SK-N-SH (cell line): ENCODE results near the gene SLC41A3. TPM values are rescaled to one million over a fixed set of nuclear protein-coding genes. Genes with fewer than 3 reads are reported as not detected.

Experiments
- CTCF ChIA-PET: fragments of 300-600, 350-600 bp; formaldehyde crosslinking; extraction: SDS; loops from one replicate; lab custom pipeline; 2021; lab: Yijun Ruan, JAX
- POLR2A ChIA-PET: fragments of 350-600 bp; sonication (Branson Sonifier 250); formaldehyde crosslinking; extraction: SDS; loops from one replicate; lab custom pipeline; 2020; ENCODE audit warnings: antibody characterized with exemption, inconsistent platforms; lab: Yijun Ruan, JAX
- DNase-seq: peaks from one replicate; pipeline ENCODE4 v3.0.0; 2012
- H2AFZ ChIP-seq: fragments of 200-600 bp; sonication (generic); 2 replicates; pipeline ENCODE4 v1.8.1; 2016; ENCODE audit warnings: antibody characterized with exemption, mild to moderate bottlenecking, low read depth
- H3F3A ChIP-seq: fragments of 200-600 bp; sonication (generic); replicated peaks from 2 replicates; pipeline ENCODE3; 2016; ENCODE audit warnings: antibody characterized with exemption, mild to moderate bottlenecking; ENCODE audit not compliant: insufficient read depth
- H3K27ac ChIP-seq, 2 experiments: fragments of 200-500 bp in 1 of 2; fragments of 200-600 bp in 1 of 2; sonication (Bioruptor generic) in 1 of 2; sonication (generic), shearing (Covaris generic) in 1 of 2; 2 replicates each; pipeline versions ENCODE4 v1.5.1 to v1.6.1; 2014 to 2016; ENCODE audit warnings: low read depth in 2 of 2, inconsistent platforms in 1 of 2, low read length in 1 of 2, mild to moderate bottlenecking in 1 of 2, mixed read lengths in 1 of 2
- H3K27me3 ChIP-seq: fragments of 200-600 bp; sonication (generic), shearing (Covaris generic); 2 replicates; pipeline ENCODE4 v1.6.1; 2016; ENCODE audit warnings: mixed run types; ENCODE audit not compliant: insufficient read depth
- H3K36me3 ChIP-seq, 2 experiments: fragments of 200-500 bp in 1 of 2; fragments of 200-600 bp in 1 of 2; sonication (Bioruptor generic) in 1 of 2; sonication (generic) in 1 of 2; replicated peaks in 1 of 2; 2 replicates each; pipeline versions ENCODE3 to v1.5.1; 2014 to 2016; ENCODE audit warnings: low read length in 1 of 2, mild to moderate bottlenecking in 1 of 2; ENCODE audit not compliant: insufficient read depth in 2 of 2, control insufficient read depth in 1 of 2
- H3K4me1 ChIP-seq, 2 experiments: fragments of 200-500 bp in 1 of 2; fragments of 200-600 bp in 1 of 2; sonication (Bioruptor generic) in 1 of 2; sonication (generic), shearing (Covaris generic) in 1 of 2; 2 replicates each; pipeline versions ENCODE4 v1.5.1 to v1.6.1; 2014 to 2016; ENCODE audit warnings: low read depth in 1 of 2, low read length in 1 of 2, mixed run types in 1 of 2; ENCODE audit not compliant: insufficient read depth in 2 of 2, control insufficient read depth in 1 of 2
- H3K4me2 ChIP-seq: fragments of 200-600 bp; sonication (generic), shearing (Covaris generic); 2 replicates; pipeline ENCODE4 v1.6.1; 2017; ENCODE audit warnings: mixed run types
- H3K4me3 ChIP-seq, 2 experiments: fragments of 200-500 bp in 1 of 2; fragments of 200-600 bp in 1 of 2; sonication (Bioruptor generic) in 1 of 2; sonication (generic), shearing (Covaris generic) in 1 of 2; 2 replicates each; pipeline versions ENCODE4 v1.5.1 to v1.8.1; 2014 to 2016; ENCODE audit warnings: low read depth in 2 of 2, inconsistent platforms in 1 of 2, low read length in 1 of 2, mild to moderate bottlenecking in 1 of 2, mixed read lengths in 1 of 2, moderate library complexity in 1 of 2
- H3K79me2 ChIP-seq: fragments of 200-600 bp; sonication (generic); 2 replicates; pipeline ENCODE4 v1.8.1; 2017; ENCODE audit warnings: mild to moderate bottlenecking; ENCODE audit not compliant: insufficient read depth
- H3K9ac ChIP-seq: fragments of 200-600 bp; sonication (generic); 2 replicates; pipeline ENCODE4 v1.6.1; 2017; ENCODE audit warnings: mixed run types
- H3K9me2 ChIP-seq: fragments of 200-600 bp; sonication (generic); 2 replicates; pipeline ENCODE4 v1.6.1; 2017; ENCODE audit warnings: mixed run types
- H3K9me3 ChIP-seq: fragments of 200-600 bp; sonication (generic); 2 replicates; pipeline ENCODE4 v1.6.1; 2017; ENCODE audit warnings: mixed run types, mild to moderate bottlenecking, moderate library complexity
- H4K20me1 ChIP-seq: fragments of 200-600 bp; sonication (generic); 2 replicates; pipeline ENCODE4 v1.6.1; 2017; ENCODE audit warnings: mild to moderate bottlenecking, mixed run types; ENCODE audit not compliant: insufficient read depth
- MXI1 ChIP-seq: IDR thresholded peaks from 2 replicates; pipeline ENCODE4 v1.6.1; 2012; ENCODE audit warnings: mild to moderate bottlenecking, low read depth, low read length, improper control_type of control experiment
- POLR2AphosphoS5 ChIP-seq: IDR thresholded peaks from 2 replicates; pipeline ENCODE4 v1.6.1; 2012; ENCODE audit warnings: low read depth, low read length
- REST ChIP-seq: IDR thresholded peaks from 2 replicates; pipeline ENCODE4 v1.6.1; 2012; ENCODE audit warnings: mild to moderate bottlenecking, low read depth, low read length, moderate library complexity
- WGBS: methylation state at CpG from one replicate; pipeline ENCODE4 v1.1.6; 2017; ENCODE audit warnings: low lambda C conversion rate; 5-methylcytosine and 5-hydroxymethylcytosine counted together
- polyA plus RNA-seq, 3 experiments: library from polyadenylated mRNA; depleted of rRNA; stranded (reverse); fragments of >200 nt; gene quantifications; 2 replicates each; pipeline ENCODE4 v1.2.3, GENCODE V29; 2012
- TF ChIP-seq, protein P1 (sequence below): fragments of 150-350 bp; IDR thresholded peaks from 2 replicates; pipeline ENCODE4 v1.6.1; 2016; ENCODE audit warnings: mild to moderate bottlenecking, low read depth, low read length

Gene SLC41A3
- polyA plus RNA-seq, 1 of the 3 experiments (the other 2 are of a cell fraction), result 53.4 TPM

DNA sequence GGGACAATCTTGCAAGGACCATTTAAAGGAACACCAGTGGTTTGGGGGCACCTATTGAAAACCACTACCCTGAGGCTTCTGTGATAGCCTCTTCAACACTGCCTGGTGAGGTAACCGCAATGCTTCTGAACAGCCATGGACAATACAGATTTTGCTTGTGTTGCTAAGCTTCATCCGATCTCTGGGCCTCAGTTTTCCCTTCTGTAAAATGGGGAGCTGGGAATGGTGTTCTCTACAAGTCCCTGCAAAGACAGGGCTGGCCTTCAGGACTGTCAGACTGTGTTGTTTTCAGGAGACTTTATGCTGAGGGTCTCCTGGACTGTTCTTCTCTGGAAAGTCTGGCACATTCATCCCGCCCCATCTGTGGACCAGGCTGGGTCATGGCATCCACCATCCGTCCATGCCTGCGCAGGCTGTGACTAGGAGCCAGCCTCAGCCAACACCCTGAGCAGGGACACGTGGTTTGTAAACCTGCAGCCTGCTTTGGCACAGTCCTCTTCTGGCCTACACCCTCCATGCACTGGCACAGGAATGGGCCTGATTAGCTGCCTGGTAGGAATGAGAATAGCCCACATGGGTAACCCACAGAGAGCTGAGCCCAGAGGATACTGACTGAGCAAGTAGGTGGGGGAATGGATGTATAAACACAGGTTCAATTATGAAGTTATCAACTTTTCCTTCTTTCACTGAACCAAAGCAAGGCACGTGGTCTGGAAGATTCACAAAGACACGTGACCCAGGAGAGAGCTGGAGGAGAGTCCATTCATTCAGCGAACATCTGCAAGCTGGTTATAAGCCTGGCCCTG, 59.7 kb downstream of the SLC41A3 start:
- no peak for DNase-seq
- Histone ChIP-seq H3F3A (no peaks in the 10 kb centered on the region), H3K36me3 (peaks cover 3% of the 10 kb centered on the region in 2 experiments), H3K4me2 (no peak overlapping the region), H3K27ac (no peak overlapping the region), H3K9me2 (no peaks in the 10 kb centered on the region), H3K9ac (no peak overlapping the region), H3K79me2 (no peaks in the 10 kb centered on the region), H3K9me3 (no peaks in the 10 kb centered on the region), H3K27me3 (no peaks in the 10 kb centered on the region), H3K4me3 (no peak overlapping the region), H3K4me1 (peaks cover 0 to 5% of the 10 kb centered on the region in 2 experiments; a peak in 1 of 4 replicates), H4K20me1 (no peaks in the 10 kb centered on the region), H2AFZ (no peak overlapping the region)
- CTCF ChIA-PET, result no interaction called here
- WGBS, result 86% methylated on average over 8 of the region's 9 CpGs
- POLR2A ChIA-PET, result no interaction called here
- no peak for TF ChIP-seq MXI1
- TF ChIP-seq, protein P1, sequence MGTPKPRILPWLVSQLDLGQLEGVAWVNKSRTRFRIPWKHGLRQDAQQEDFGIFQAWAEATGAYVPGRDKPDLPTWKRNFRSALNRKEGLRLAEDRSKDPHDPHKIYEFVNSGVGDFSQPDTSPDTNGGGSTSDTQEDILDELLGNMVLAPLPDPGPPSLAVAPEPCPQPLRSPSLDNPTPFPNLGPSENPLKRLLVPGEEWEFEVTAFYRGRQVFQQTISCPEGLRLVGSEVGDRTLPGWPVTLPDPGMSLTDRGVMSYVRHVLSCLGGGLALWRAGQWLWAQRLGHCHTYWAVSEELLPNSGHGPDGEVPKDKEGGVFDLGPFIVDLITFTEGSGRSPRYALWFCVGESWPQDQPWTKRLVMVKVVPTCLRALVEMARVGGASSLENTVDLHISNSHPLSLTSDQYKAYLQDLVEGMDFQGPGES, result no peak

DNA sequence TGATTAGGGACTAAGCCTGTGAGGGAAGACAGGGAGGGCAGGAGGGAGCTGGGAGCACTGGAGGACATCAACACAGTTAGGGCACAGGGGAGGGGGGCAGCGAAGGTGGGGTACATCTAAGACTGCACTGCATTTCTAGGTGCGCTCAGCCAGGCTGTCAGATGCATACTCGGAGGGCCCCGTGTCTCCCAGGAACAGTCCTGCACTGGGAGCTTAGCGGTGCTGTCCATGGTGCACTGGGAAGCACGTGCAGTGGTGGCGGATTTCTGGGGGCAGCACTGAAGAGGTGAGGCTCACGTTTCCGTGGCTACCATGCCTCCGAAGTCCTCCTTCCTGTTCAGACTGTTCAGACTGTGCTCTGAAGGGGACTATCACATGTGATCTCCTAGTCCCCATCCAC, 60.5 kb downstream of the SLC41A3 start:
- Histone ChIP-seq H3K27ac (no peak overlapping the region), H3K4me1 (peaks cover 0 to 5% of the 10 kb centered on the region in 2 experiments; a peak in 1 of 4 replicates), H3K4me3 (no peak overlapping the region), H3K79me2 (no peaks in the 10 kb centered on the region), H2AFZ (no peak overlapping the region), H3K9me2 (no peaks in the 10 kb centered on the region), H3K9ac (no peak overlapping the region), H3F3A (no peaks in the 10 kb centered on the region), H4K20me1 (no peaks in the 10 kb centered on the region), H3K36me3 (peaks cover 3% of the 10 kb centered on the region in 2 experiments), H3K9me3 (no peaks in the 10 kb centered on the region), H3K27me3 (no peaks in the 10 kb centered on the region), H3K4me2 (no peak overlapping the region)
- CTCF ChIA-PET, result no interaction called here
- DNase-seq, result no peak
- peak; percentile 87 for TF ChIP-seq REST
- no peak for TF ChIP-seq POLR2AphosphoS5
- WGBS, result 79% methylated on average over 4 of the region's 10 CpGs
- POLR2A ChIA-PET, result no interaction called here
